Retina (tissue), 1 donor: ENCODE data around the gene SNX20.

ENCODE experiments used
- DNase-seq: peaks from one replicate; pipeline ENCODE4 v3.0.0-alpha.2; 2016

SNX20 gene

GRCh38 chr16:50704245-50704644, 23.1 kb upstream of the SNX20 start:
- no peak for DNase-seq

GRCh38 chr16:50702725-50703124, 21.6 kb upstream of the SNX20 start:
- no peak for DNase-seq

GRCh38 chr16:50699326-50700159, 18.4 kb upstream of the SNX20 start:
- DNase-seq, result no peak

GRCh38 chr16:50697881-50698767, 17.0 kb upstream of the SNX20 start:
- DNase-seq, result no peak

GRCh38 chr16:50697421-50697715, 16.3 kb upstream of the SNX20 start:
- no peak for DNase-seq

GRCh38 chr16:50696575-50697420, 15.7 kb upstream of the SNX20 start:
- DNase-seq, result no peak

GRCh38 chr16:50696126-50696525, 15.0 kb upstream of the SNX20 start:
- no peak for DNase-seq

- DNase-seq, result no peak
Observed at GRCh38 chr16:50695017-50696000, 14.2 kb upstream of the SNX20 start.

- DNase-seq, result no peak
Observed at GRCh38 chr16:50694206-50694605, 13.1 kb upstream of the SNX20 start.

- peak; percentile 26 for DNase-seq
Observed at GRCh38 chr16:50692999-50693781, 12.1 kb upstream of the SNX20 start, which contains the start of gene NOD2. Gene NOD2 (plus strand): TSS chr16:50693606. CDS start chr16:50699496, 5,890 bp downstream.

GRCh38 chr16:50692644-50692998, 11.5 kb upstream of the SNX20 start:
- DNase-seq, result no peak

- no peak for DNase-seq
Observed at GRCh38 chr16:50690177-50690576, 9.1 kb upstream of the SNX20 start.

- no peak for DNase-seq
Observed at GRCh38 chr16:50688867-50689266, 7.8 kb upstream of the SNX20 start.

GRCh38 chr16:50688083-50688482, 7.0 kb upstream of the SNX20 start:
- DNase-seq, result no peak

- no peak for DNase-seq
Observed at GRCh38 chr16:50685462-50686063, 4.5 kb upstream of the SNX20 start.

GRCh38 chr16:50684823-50685461, 3.8 kb upstream of the SNX20 start:
- no peak for DNase-seq

- DNase-seq, result no peak
Observed at GRCh38 chr16:50683689-50684374, 2.7 kb upstream of the SNX20 start.

- no peak for DNase-seq
Observed at GRCh38 chr16:50680556-50680893, 587 bp downstream of the SNX20 start.
